Sigmoid colon (tissue), 7 donors: ENCODE measurements around the gene IFNAR2. TPM values are rescaled to one million over a fixed set of nuclear protein-coding genes. Genes with fewer than 3 reads are reported as not detected.
"Not testable (repeated sequence)": the region's sequence is repeated elsewhere in the genome, so short reads cannot be mapped to it uniquely, and the experiment has no call there.

ENCODE experiments used
- DNase-seq: peaks from one replicate; pipeline ENCODE4 v3.0.0-alpha.2; 2019
- H3K27ac ChIP-seq, 4 donors: fragments of 200-600 bp; sonication (generic); one replicate each; pipeline ENCODE4 v1.5.1; 2016 to 2019; ENCODE audit warnings: mild to moderate bottlenecking in 1 of 4
- H3K27me3 ChIP-seq, 3 donors: fragments of 200-600 bp; sonication (generic); one replicate each; pipeline ENCODE4 v1.5.1; 2019; ENCODE audit warnings: mild to moderate bottlenecking in 1 of 3
- H3K36me3 ChIP-seq, 4 donors: fragments of 200-600 bp; sonication (generic); one replicate each; pipeline ENCODE4 v1.5.1; 2016 to 2019
- H3K4me1 ChIP-seq, 4 donors: fragments of 200-600 bp; sonication (generic); one replicate each; pipeline ENCODE4 v1.5.1; 2017 to 2019
- H3K4me3 ChIP-seq, 4 donors: fragments of 200-600 bp; sonication (generic); one replicate each; pipeline ENCODE4 v1.5.1; 2017 to 2019; ENCODE audit warnings: mild to moderate bottlenecking in 2 of 4, moderate library complexity in 1 of 4
- H3K9me3 ChIP-seq, 4 donors: fragments of 200-600 bp in 3 of 4; sonication (generic) in 3 of 4; one replicate each; pipeline versions ENCODE4 v1.5.1 to v1.6.1; 2013 to 2019
- EP300 ChIP-seq, 4 donors: sonication (generic); formaldehyde crosslinking; IDR thresholded peaks; one replicate each; pipeline ENCODE4 v1.6.1; 2017; ENCODE audit warnings: antibody characterized with exemption in 4 of 4
- POLR2A ChIP-seq, 2 donors: fragments of 450-650 bp; IDR thresholded peaks; one replicate each; pipeline ENCODE4 v1.6.1; 2016; ENCODE audit warnings: antibody characterized with exemption in 2 of 2, mild to moderate bottlenecking in 2 of 2, moderate library complexity in 2 of 2
- POLR2AphosphoS5 ChIP-seq, 4 donors: sonication (generic); formaldehyde crosslinking; IDR thresholded peaks; one replicate each; pipeline ENCODE4 v1.6.1; 2017; ENCODE audit warnings: antibody characterized with exemption in 4 of 4
- WGBS, 2 donors: extraction: QIAGEN DNeasy Blood & Tissue Kit; methylation state at CpG; one replicate each; pipeline ENCODE4 v1.1.7; 2013; 5-methylcytosine and 5-hydroxymethylcytosine counted together
- intact Hi-C: fragments of 100-400 bp; cut with DNase I; formaldehyde crosslinking; loops from one replicate; pipeline ENCODE4 v1.15.1; 2023
- polyA plus RNA-seq, 3 donors: library from polyadenylated mRNA; stranded (reverse); fragments of 200-250 nt; gene quantifications; one replicate each; pipeline ENCODE4 v1.2.3, GENCODE V29; 2013
- total RNA-seq, 4 donors: library from RNA; depleted of rRNA; stranded (reverse); fragments of >200 nt; gene quantifications; one replicate each; pipeline ENCODE4 v1.1.0, GENCODE V29; 2016
- TF ChIP-seq, protein P1 (sequence below), 4 experiments: fragments of 450-650 bp in 3 of 4; fragments of 200-600 bp in 1 of 4; IDR thresholded peaks; one replicate each; pipeline ENCODE4 v1.5.1; 2016 to 2019; ENCODE audit warnings: antibody characterized with exemption in 4 of 4, mild to moderate bottlenecking in 3 of 4, moderate library complexity in 2 of 4
- donor health status: healthy with polysubstance abuse.
- donor health status: Bipolar disorder and iron deficiency.
- donor health status: healthy.

IFNAR2 gene
- total and polyA plus RNA-seq, 7 donors, result 6.6 to 19.0 (median 11.1) TPM

DNA sequence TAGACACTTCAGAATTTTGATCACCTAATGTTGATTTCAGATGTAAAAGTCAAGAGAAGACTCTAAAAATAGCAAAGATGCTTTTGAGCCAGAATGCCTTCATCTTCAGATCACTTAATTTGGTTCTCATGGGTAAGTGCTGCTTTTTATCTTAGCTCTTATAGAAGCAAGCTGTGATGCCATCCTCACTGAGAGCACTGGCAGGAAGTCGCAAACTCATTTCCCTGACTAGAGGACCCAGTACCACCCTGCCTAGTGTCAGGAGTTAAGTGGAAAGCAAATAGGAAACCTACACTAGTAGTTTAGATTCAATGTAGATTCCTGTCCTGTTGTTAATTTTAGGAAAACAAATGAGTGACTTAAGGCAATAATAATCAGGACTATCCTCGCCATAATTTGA is 12.1 kb downstream of the IFNAR2 start:
- Histone ChIP-seq H3K27me3 (no peaks in the 10 kb centered on the region), H3K36me3 (peaks cover 0 to 29% (median 13%) of the 10 kb centered on the region in 4 donors), H3K4me1 (peaks cover 0 to 4% (median 0%) of the 10 kb centered on the region in 4 donors), H3K4me3 (no peak overlapping the region), H3K27ac (no peak overlapping the region), H3K9me3 (no peaks in the 10 kb centered on the region)
- no peak for DNase-seq
- TF ChIP-seq POLR2A (IDR thresholded peaks at IDR 0.05) (no peak), EP300 (IDR thresholded peaks at IDR 0.05) (no peak), POLR2AphosphoS5 (IDR thresholded peaks at IDR 0.05) (no peak)
- TF ChIP-seq, protein P1, sequence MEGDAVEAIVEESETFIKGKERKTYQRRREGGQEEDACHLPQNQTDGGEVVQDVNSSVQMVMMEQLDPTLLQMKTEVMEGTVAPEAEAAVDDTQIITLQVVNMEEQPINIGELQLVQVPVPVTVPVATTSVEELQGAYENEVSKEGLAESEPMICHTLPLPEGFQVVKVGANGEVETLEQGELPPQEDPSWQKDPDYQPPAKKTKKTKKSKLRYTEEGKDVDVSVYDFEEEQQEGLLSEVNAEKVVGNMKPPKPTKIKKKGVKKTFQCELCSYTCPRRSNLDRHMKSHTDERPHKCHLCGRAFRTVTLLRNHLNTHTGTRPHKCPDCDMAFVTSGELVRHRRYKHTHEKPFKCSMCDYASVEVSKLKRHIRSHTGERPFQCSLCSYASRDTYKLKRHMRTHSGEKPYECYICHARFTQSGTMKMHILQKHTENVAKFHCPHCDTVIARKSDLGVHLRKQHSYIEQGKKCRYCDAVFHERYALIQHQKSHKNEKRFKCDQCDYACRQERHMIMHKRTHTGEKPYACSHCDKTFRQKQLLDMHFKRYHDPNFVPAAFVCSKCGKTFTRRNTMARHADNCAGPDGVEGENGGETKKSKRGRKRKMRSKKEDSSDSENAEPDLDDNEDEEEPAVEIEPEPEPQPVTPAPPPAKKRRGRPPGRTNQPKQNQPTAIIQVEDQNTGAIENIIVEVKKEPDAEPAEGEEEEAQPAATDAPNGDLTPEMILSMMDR (IDR thresholded peaks at IDR 0.05), result no peak
- intact Hi-C loops, result no loop called here
- WGBS, 2 donors, result 85 to 96% methylated on average over 2 of the region's 2 CpGs

DNA sequence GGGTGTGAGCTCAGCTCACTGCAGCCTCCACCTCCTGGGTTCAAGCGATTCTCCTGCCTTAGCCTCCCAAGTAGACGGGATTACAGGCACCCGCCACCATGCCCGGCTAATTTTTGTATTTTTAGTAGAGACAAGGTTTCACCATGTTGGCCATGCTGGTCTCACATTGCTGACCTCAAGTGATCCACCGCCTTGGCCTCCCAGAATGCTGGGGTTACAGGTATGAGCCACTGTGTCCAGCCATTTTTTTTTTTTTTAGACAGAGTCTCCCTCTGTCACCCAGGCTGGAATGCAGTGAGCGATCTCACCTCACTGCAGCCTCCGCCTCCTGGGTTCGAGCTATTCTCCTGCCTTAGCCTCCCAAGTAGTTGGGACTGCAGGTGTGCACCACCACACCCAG is 13.1 kb downstream of the IFNAR2 start:
- H3K36me3 ChIP-seq, result peaks cover 0 to 39% (median 17%) of the 10 kb centered on the region in 4 donors
- H3K27me3 ChIP-seq, H3K9me3 ChIP-seq, intact Hi-C loops, H3K4me1 ChIP-seq, H3K27ac ChIP-seq, DNase-seq, H3K4me3 ChIP-seq: not testable (repeated sequence)
- 96 to 98% methylated on average over 8 of the region's 8 CpGs for WGBS, 2 donors

DNA sequence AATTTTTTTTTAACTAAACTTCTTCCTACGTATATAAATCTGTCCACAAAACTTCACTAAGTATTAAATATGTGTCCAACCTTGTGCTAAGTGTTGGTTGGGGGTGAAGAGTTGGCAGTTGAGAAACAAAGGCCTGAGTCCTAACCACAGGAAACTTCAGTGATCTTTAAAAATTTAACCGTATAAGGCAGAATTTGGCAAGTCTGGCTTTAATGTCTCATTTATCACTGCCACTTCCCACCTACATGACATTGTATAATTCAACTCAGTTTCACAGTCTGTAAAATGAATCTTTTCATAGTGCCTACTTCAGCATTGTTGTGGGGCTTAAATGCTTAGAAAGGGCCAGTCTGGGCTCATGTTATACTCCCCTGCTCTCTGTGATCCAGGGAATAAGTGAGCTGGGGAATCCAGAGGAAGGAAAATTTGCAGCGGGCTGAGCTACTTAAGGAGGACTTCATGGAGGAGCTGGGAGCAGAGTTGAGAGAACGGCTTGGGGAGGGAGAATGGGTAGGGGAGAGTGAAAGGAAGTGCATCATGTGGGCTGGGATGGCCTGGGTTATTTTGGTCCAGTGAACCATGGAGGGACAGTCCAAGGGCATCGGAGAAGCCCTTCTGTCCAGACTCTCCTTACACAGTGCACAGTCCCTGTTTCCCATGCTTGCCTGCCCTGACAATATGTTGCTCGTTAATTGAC is 14.5 kb downstream of the IFNAR2 start:
- no peak overlapping the region for H3K4me3 ChIP-seq
- 68 to 86% methylated on average over 6 of the region's 6 CpGs for WGBS, 2 donors
- H3K4me1 ChIP-seq, result no peaks in the 10 kb centered on the region
- H3K27me3 ChIP-seq, result no peaks in the 10 kb centered on the region
- TF ChIP-seq EP300 (IDR thresholded peaks at IDR 0.05), result no peak
- TF ChIP-seq POLR2A (IDR thresholded peaks at IDR 0.05), result no peak
- no peak for TF ChIP-seq POLR2AphosphoS5 (IDR thresholded peaks at IDR 0.05)
- TF ChIP-seq, protein P1 (IDR thresholded peaks at IDR 0.05), result no peak
- DNase-seq, result no peak
- no peaks in the 10 kb centered on the region for H3K9me3 ChIP-seq
- H3K36me3 ChIP-seq, result peaks cover 0 to 53% (median 17%) of the 10 kb centered on the region in 4 donors
- H3K27ac ChIP-seq, result no peak overlapping the region
- intact Hi-C loops, result no loop called here

- DNase-seq, result no peak
- Histone ChIP-seq H3K27ac (no peak overlapping the region), H3K9me3 (no peaks in the 10 kb centered on the region), H3K4me3 (no peak overlapping the region), H3K36me3 (peaks cover 0 to 58% (median 17%) of the 10 kb centered on the region in 4 donors), H3K27me3 (no peaks in the 10 kb centered on the region), H3K4me1 (no peaks in the 10 kb centered on the region)
- 81 to 95% methylated on average over 2 of the region's 2 CpGs for WGBS, 2 donors
- TF ChIP-seq EP300 (IDR thresholded peaks at IDR 0.05), result no peak
- no peak for TF ChIP-seq POLR2AphosphoS5 (IDR thresholded peaks at IDR 0.05)
- no peak for TF ChIP-seq POLR2A (IDR thresholded peaks at IDR 0.05)
- TF ChIP-seq, protein P1 (IDR thresholded peaks at IDR 0.05), result no peak
- intact Hi-C loops, result no loop called here
Observed at GRCh38 chr21:33244779-33245105, 15.0 kb downstream of the IFNAR2 start.

DNA sequence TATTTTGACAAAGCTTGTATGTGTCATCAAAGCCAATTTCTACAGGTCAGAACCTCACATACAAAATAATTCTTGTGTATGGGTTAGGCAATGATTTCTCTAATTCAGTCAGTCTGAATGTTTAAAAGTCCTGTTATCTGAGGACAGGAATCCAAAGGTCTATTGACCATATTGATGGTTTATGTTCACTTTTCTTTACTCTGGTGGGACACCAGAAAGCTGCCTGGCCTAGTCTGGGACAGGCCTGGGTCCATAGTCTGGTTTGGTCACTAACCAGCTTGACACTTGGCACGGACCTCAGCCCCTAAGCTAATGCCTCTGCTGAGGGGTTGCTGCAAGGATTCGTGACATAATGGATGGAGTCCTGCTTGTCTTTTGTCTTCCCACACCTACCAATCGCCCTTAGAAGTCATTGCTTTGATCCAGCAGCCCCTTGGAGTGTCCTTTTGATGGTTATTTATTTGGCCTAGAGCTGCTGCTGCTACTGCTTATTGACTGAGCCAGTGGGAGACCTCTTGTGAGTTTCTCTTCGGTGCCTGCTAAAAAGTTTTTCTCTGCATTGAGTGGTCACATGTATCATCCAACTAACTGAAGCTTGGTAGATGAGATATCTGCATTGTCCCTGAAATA is 15.7 kb downstream of the IFNAR2 start:
- Histone ChIP-seq H3K27ac (no peak overlapping the region), H3K4me1 (no peaks in the 10 kb centered on the region), H3K36me3 (peaks cover 0 to 65% (median 17%) of the 10 kb centered on the region in 4 donors), H3K9me3 (no peaks in the 10 kb centered on the region), H3K4me3 (no peak overlapping the region), H3K27me3 (no peaks in the 10 kb centered on the region)
- 94 to 97% methylated on average over 4 of the region's 4 CpGs for WGBS, 2 donors
- DNase-seq, result no peak
- intact Hi-C loops, result no loop called here
- TF ChIP-seq POLR2AphosphoS5 (IDR thresholded peaks at IDR 0.05) (no peak), EP300 (IDR thresholded peaks at IDR 0.05) (no peak), POLR2A (IDR thresholded peaks at IDR 0.05) (no peak)
- TF ChIP-seq, protein P1 (IDR thresholded peaks at IDR 0.05), result no peak
